Activated CD8-positive, alpha-beta T cell treated with anti-CD3 and anti-CD28 coated beads for 36 hours (primary cell): ENCODE results near the gene CA6. TPM values are rescaled to one million over a fixed set of nuclear protein-coding genes. Genes with fewer than 3 reads are reported as not detected.
A peak's percentile ranks its signal among the peaks of the same experiment; 100 is the strongest.
"Not testable (repeated sequence)": the region's sequence is repeated elsewhere in the genome, so short reads cannot be mapped to it uniquely, and the experiment has no call there.

Experiments used
- ATAC-seq: fragments of 200-7000 bp; cut with Tn5 transposase; one replicate; pipeline ENCODE4 v1.10.0; 2021; ENCODE audit warnings: mild to moderate bottlenecking, moderate library complexity
- CTCF ChIA-PET: fragments of 350-600 bp; sonication (Branson Sonifier 250); formaldehyde crosslinking; loops from one replicate; lab custom pipeline; 2021; ENCODE audit warnings: antibody characterized with exemption; lab: Charles Lee
- POLR2A ChIA-PET: fragments of 350-600 bp; sonication (Branson Sonifier 250); formaldehyde crosslinking; loops from one replicate; lab custom pipeline; 2021; ENCODE audit warnings: antibody characterized with exemption; lab: Charles Lee
- DNase-seq: peaks from one replicate; pipeline ENCODE4 v3.0.0-alpha.2; 2020
- H3K27ac Mint-ChIP-seq: one replicate; pipeline ENCODE4 v1.8.0; 2021; ENCODE audit warnings: mild to moderate bottlenecking, mixed read lengths
- H3K27me3 Mint-ChIP-seq: one replicate; pipeline ENCODE4 v1.8.0; 2021; ENCODE audit warnings: mixed read lengths
- H3K36me3 Mint-ChIP-seq: one replicate; pipeline ENCODE4 v1.8.0; 2021; ENCODE audit warnings: low read depth, mixed read lengths
- H3K4me1 Mint-ChIP-seq: one replicate; pipeline ENCODE4 v1.8.0; 2021; ENCODE audit warnings: low read depth, mixed read lengths
- H3K4me3 Mint-ChIP-seq: one replicate; pipeline ENCODE4 v1.8.0; 2021; ENCODE audit warnings: mild to moderate bottlenecking, moderate library complexity, mixed read lengths
- H3K9me3 Mint-ChIP-seq: one replicate; pipeline ENCODE4 v1.8.0; 2021; ENCODE audit warnings: mixed read lengths
- CTCF ChIP-seq: fragments of 200-600 bp; IDR thresholded peaks from one replicate; pipeline ENCODE4 v1.8.0; 2022; ENCODE audit warnings: antibody characterized with exemption, mild to moderate bottlenecking
- intact Hi-C: fragments of 100-400 bp; cut with micrococcal nuclease; formaldehyde crosslinking; loops from one replicate; pipeline ENCODE4 v1.10.0; 2022
- total RNA-seq, 2 experiments: library from RNA; stranded (reverse); gene quantifications; one replicate each; pipeline ENCODE4 v1.2.3, GENCODE V29; 2021

The CA6 gene
- 1 to 10 TPM; 3.5 to 3.9 TPM for total RNA-seq

GRCh38 chr1:8945568-8945967, at the start of gene CA6:
CA6 (plus strand) TSS chr1:8945868; CDS start chr1:8945887, 19 bp downstream.
- intact Hi-C loops: no loop called here
- H3K27ac Mint-ChIP-seq: peak within 1 kb of the TSS; percentile 98
- no peak for ATAC-seq
- no peak for DNase-seq
- H3K4me1 Mint-ChIP-seq: peaks cover 83% of the 10 kb centered on the region
- TF ChIP-seq CTCF: no peak
- H3K36me3 Mint-ChIP-seq: peaks cover 23% of the 10 kb centered on the region
- H3K4me3 Mint-ChIP-seq: peak within 1 kb of the TSS; percentile 56
- H3K9me3 Mint-ChIP-seq: no peaks in the 10 kb centered on the region
- ChIA-PET POLR2A (interaction anchor here (0.7 to 12.0 kb wide), 11 partner anchors 8 to 69 kb away, joined by 3 to 99 read pairs (median 7); partner anchors contain the start of gene ENO1), CTCF (interaction anchor here (0.6 to 9.9 kb wide), 4 partner anchors 9 to 59 kb away, joined by 3 to 74 read pairs (median 4); no protein-coding TSS in a partner anchor)
- no peaks in the 10 kb centered on the region for H3K27me3 Mint-ChIP-seq

- CTCF ChIA-PET, H3K4me3 Mint-ChIP-seq, H3K9me3 Mint-ChIP-seq, intact Hi-C loops, DNase-seq, ATAC-seq, H3K27me3 Mint-ChIP-seq, H3K27ac Mint-ChIP-seq: not testable (repeated sequence)
- POLR2A ChIA-PET: interaction anchor here (1.0 to 1.5 kb wide), 4 partner anchors 25 to 37 kb away, joined by 3 to 4 read pairs (median 3); no protein-coding TSS in a partner anchor
- Mint-ChIP-seq H3K36me3 (peaks cover 20% of the 10 kb centered on the region), H3K4me1 (peaks cover 35% of the 10 kb centered on the region)
Observed at GRCh38 chr1:8896775-8897174, 48.9 kb upstream of the CA6 start.

GRCh38 chr1:8897505-8897904, 48.2 kb upstream of the CA6 start:
- CTCF ChIA-PET, H3K27me3 Mint-ChIP-seq: not testable (repeated sequence)
- POLR2A ChIA-PET: interaction anchor here (1.0 to 5.0 kb wide), 4 partner anchors 10 to 38 kb away, joined by 3 to 53 read pairs (median 10); partner anchors contain the start of gene ENO1

GRCh38 chr1:8898418-8898817, 47.2 kb upstream of the CA6 start:
- DNase-seq: peak; percentile 34
- Mint-ChIP-seq H3K36me3 (peaks cover 21% of the 10 kb centered on the region), H3K27ac (peak overlapping the region; percentile 97), H3K4me3 (peak overlapping the region; percentile 28), H3K4me1 (peaks cover 45% of the 10 kb centered on the region)
- ATAC-seq, H3K27me3 Mint-ChIP-seq, H3K9me3 Mint-ChIP-seq: not testable (repeated sequence)
- CTCF ChIA-PET: interaction anchor here (1.2 to 1.4 kb wide), 3 partner anchors 19 to 106 kb away, joined by 3 to 5 read pairs (median 5); no protein-coding TSS in a partner anchor
- POLR2A ChIA-PET: interaction anchor here (0.8 to 5.0 kb wide), 11 partner anchors 9 to 89 kb away, joined by 3 to 53 read pairs (median 4); partner anchors contain the start of gene ENO1
- intact Hi-C loops: loop anchor here (2.0 kb wide), 1 partner anchor 20 kb away; the partner anchor contains the start of gene ENO1

More at GRCh38 chr1:8897505-8897904, 48.2 kb upstream of the CA6 start:
- H3K9me3 Mint-ChIP-seq, H3K4me3 Mint-ChIP-seq, intact Hi-C loops, H3K27ac Mint-ChIP-seq, DNase-seq, ATAC-seq: not testable (repeated sequence)
- Mint-ChIP-seq H3K4me1 (peaks cover 38% of the 10 kb centered on the region), H3K36me3 (peaks cover 21% of the 10 kb centered on the region)

GRCh38 chr1:8899046-8899445, 46.6 kb upstream of the CA6 start:
- Mint-ChIP-seq H3K4me1 (peaks cover 50% of the 10 kb centered on the region), H3K27me3 (no peaks in the 10 kb centered on the region), H3K4me3 (peak overlapping the region; percentile 28), H3K9me3 (peaks cover 8% of the 10 kb centered on the region), H3K27ac (peak overlapping the region; percentile 97), H3K36me3 (peaks cover 21% of the 10 kb centered on the region)
- ChIA-PET POLR2A (interaction anchor here (0.8 to 5.0 kb wide), 10 partner anchors 9 to 89 kb away, joined by 3 to 53 read pairs (median 5); partner anchors contain the start of gene ENO1), CTCF (interaction anchor here (1.0 to 1.4 kb wide), 4 partner anchors 19 to 106 kb away, joined by 3 to 5 read pairs (median 4); no protein-coding TSS in a partner anchor)
- no peak for TF ChIP-seq CTCF
- DNase-seq (no peak), ATAC-seq (no peak)
- intact Hi-C loops: loop anchor here (2.0 kb wide), 1 partner anchor 20 kb away; the partner anchor contains the start of gene ENO1

- peak; percentile 43 for DNase-seq
- ATAC-seq, H3K27me3 Mint-ChIP-seq, H3K9me3 Mint-ChIP-seq, intact Hi-C loops, H3K4me3 Mint-ChIP-seq: not testable (repeated sequence)
- Mint-ChIP-seq H3K4me1 (peaks cover 50% of the 10 kb centered on the region), H3K36me3 (peaks cover 22% of the 10 kb centered on the region), H3K27ac (peak overlapping the region; percentile 97)
- POLR2A ChIA-PET: interaction anchor here (0.6 to 5.0 kb wide), 10 partner anchors 14 to 335 kb away, joined by 3 to 53 read pairs (median 4); partner anchors contain the start of gene ENO1
- CTCF ChIA-PET: interaction anchor here (0.8 to 1.8 kb wide), 5 partner anchors 38 to 104 kb away, joined by 3 to 5 read pairs (median 4); no protein-coding TSS in a partner anchor
Observed at GRCh38 chr1:8900684-8901083, 45.0 kb upstream of the CA6 start.
